SK-N-SH (cell line): Measurements from ENCODE around the gene GPN1.

ENCODE experiments used
- EP300 ChIP-seq, 2 experiments: IDR thresholded peaks; 2 replicates each; pipeline versions ENCODE4 v1.4.0 to v1.6.1; 2012; ENCODE audit warnings: borderline replicate concordance in 1 of 2, low read depth in 1 of 2, low read length in 1 of 2
- FOXJ3 ChIP-seq: sonication (generic); formaldehyde crosslinking; IDR thresholded peaks from 2 replicates; pipeline ENCODE4 v1.5.1; 2020; ENCODE audit warnings: mild to moderate bottlenecking, missing genetic modification reagents
- FOXM1 ChIP-seq: IDR thresholded peaks from 2 replicates; pipeline ENCODE4 v1.4.0; 2012; ENCODE audit warnings: low read depth, mild to moderate bottlenecking
- JUND ChIP-seq: IDR thresholded peaks from 2 replicates; pipeline ENCODE4 v1.4.0; 2012
- MXI1 ChIP-seq: IDR thresholded peaks from 2 replicates; pipeline ENCODE4 v1.6.1; 2012; ENCODE audit warnings: mild to moderate bottlenecking, low read depth, low read length, improper control_type of control experiment
- NFIC ChIP-seq: IDR thresholded peaks from 2 replicates; pipeline ENCODE4 v1.4.0; 2012; ENCODE audit warnings: borderline replicate concordance
- POLR2AphosphoS5 ChIP-seq: IDR thresholded peaks from 2 replicates; pipeline ENCODE4 v1.6.1; 2012; ENCODE audit warnings: low read depth, low read length
- RAD21 ChIP-seq: IDR thresholded peaks from 2 replicates; pipeline ENCODE4 v1.6.1; 2012; ENCODE audit warnings: mild to moderate bottlenecking, low read length
- SMC3 ChIP-seq: IDR thresholded peaks from 2 replicates; pipeline ENCODE4 v1.6.1; 2012; ENCODE audit warnings: low read depth, low read length, improper control_type of control experiment
- TCF12 ChIP-seq: IDR thresholded peaks from 2 replicates; pipeline ENCODE4 v1.4.0; 2012
- TF ChIP-seq, protein P1 (sequence below): fragments of 200-600 bp; sonication (generic); IDR thresholded peaks from 2 replicates; pipeline ENCODE4 v1.6.1; 2017; ENCODE audit warnings: antibody characterized with exemption, mild to moderate bottlenecking, moderate library complexity
- TF ChIP-seq, protein P2 (sequence below): fragments of 150-350 bp; IDR thresholded peaks from 2 replicates; pipeline ENCODE4 v1.6.1; 2017; ENCODE audit warnings: antibody characterized with exemption, low read length, low read depth, borderline replicate concordance
- TF ChIP-seq, protein P3 (sequence below): IDR thresholded peaks from 2 replicates; pipeline ENCODE4; 2012

DNA sequence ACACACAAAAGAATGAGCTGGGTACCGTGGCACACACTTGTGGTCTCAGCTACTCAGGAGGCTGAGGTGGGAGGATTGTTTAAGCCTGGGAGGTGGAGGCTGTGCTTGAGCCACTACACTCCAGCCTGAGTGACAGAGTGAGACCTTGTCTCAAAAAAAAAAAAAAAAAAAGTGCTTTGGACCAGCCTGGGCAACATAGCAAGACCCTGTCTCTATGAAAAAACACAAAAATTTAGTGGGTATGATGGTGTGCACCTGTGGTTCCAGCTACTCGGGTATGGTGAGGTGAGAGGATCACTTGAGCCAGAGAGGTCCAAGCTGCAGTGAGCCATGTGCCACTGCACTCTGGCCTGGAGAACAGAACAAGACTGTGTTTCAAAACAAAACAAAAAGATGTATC lies 35.6 kb upstream of the GPN1 start:
- TF ChIP-seq, protein P1, sequence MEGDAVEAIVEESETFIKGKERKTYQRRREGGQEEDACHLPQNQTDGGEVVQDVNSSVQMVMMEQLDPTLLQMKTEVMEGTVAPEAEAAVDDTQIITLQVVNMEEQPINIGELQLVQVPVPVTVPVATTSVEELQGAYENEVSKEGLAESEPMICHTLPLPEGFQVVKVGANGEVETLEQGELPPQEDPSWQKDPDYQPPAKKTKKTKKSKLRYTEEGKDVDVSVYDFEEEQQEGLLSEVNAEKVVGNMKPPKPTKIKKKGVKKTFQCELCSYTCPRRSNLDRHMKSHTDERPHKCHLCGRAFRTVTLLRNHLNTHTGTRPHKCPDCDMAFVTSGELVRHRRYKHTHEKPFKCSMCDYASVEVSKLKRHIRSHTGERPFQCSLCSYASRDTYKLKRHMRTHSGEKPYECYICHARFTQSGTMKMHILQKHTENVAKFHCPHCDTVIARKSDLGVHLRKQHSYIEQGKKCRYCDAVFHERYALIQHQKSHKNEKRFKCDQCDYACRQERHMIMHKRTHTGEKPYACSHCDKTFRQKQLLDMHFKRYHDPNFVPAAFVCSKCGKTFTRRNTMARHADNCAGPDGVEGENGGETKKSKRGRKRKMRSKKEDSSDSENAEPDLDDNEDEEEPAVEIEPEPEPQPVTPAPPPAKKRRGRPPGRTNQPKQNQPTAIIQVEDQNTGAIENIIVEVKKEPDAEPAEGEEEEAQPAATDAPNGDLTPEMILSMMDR = no peak
- TF ChIP-seq JUND (no peak), NFIC (no peak), FOXM1 (no peak), MXI1 (no peak), FOXJ3 (CRISPR knock-in tag) (no peak), EP300 (IDR thresholded peaks at IDR 0.05; ENCODE audit: borderline replicate concordance in 1 of 2, low read depth in 1 of 2, low read length in 1 of 2) (no peak), POLR2AphosphoS5 (no peak), RAD21 (no peak), SMC3 (no peak), TCF12 (no peak)
- TF ChIP-seq, protein P2, sequence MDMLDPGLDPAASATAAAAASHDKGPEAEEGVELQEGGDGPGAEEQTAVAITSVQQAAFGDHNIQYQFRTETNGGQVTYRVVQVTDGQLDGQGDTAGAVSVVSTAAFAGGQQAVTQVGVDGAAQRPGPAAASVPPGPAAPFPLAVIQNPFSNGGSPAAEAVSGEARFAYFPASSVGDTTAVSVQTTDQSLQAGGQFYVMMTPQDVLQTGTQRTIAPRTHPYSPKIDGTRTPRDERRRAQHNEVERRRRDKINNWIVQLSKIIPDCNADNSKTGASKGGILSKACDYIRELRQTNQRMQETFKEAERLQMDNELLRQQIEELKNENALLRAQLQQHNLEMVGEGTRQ = no peak
- TF ChIP-seq, protein P3, sequence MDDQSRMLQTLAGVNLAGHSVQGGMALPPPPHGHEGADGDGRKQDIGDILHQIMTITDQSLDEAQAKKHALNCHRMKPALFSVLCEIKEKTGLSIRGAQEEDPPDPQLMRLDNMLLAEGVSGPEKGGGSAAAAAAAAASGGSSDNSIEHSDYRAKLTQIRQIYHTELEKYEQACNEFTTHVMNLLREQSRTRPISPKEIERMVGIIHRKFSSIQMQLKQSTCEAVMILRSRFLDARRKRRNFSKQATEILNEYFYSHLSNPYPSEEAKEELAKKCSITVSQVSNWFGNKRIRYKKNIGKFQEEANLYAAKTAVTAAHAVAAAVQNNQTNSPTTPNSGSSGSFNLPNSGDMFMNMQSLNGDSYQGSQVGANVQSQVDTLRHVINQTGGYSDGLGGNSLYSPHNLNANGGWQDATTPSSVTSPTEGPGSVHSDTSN = no peak
